HG03039 (cell line): ENCODE measurements around the gene HBG2.
"Not testable (repeated sequence)": the region's sequence is repeated elsewhere in the genome, so short reads cannot be mapped to it uniquely, and the experiment has no call there.

Experiments used
- ATAC-seq: cut with Tn5 transposase; IDR thresholded peaks from one replicate; pipeline ENCODE4 v1.9.1; 2021; ENCODE audit warnings: mild to moderate bottlenecking, moderate library complexity; ENCODE audit not compliant: unreplicated experiment

HBG2 gene

DNA sequence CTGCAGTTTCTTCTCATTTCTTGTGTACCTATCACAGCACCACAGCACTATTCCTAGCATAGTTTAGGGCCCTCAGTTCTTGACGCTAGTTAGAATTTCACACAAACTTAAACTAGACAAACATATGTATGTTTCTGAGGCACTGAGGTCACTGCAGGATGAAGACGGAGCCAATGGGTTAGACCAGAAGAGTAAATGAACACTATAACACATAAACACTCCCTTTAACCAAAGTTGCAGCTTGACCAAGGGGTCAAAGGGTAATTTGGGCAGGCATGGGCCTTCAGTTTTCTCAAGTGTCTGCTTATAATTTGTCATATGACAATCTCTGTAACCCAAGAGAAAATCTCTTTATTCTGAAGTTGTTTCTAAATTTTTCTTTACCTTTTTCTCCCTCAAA, 28.0 kb upstream of the HBG2 start:
- ATAC-seq, result no peak

DNA sequence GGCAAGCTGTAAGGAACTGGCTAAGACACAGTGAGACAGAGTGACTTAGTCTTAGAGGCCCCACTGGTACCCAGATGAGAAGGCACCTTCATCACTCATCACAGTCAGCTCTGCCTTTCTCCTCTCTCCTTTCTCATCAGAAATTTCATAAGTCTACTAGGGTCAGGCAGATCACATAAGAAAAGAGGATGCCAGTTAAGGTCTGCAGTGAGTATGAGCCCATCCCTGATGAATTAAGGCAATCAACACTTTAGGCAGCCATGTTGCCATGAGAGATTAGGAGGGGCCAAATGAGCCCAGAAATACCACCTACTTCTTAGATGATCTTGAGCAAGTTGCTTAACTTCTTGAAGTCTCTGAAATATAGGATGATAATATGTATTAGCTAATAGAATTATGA, 27.0 kb upstream of the HBG2 start:
- ATAC-seq, result no peak

DNA sequence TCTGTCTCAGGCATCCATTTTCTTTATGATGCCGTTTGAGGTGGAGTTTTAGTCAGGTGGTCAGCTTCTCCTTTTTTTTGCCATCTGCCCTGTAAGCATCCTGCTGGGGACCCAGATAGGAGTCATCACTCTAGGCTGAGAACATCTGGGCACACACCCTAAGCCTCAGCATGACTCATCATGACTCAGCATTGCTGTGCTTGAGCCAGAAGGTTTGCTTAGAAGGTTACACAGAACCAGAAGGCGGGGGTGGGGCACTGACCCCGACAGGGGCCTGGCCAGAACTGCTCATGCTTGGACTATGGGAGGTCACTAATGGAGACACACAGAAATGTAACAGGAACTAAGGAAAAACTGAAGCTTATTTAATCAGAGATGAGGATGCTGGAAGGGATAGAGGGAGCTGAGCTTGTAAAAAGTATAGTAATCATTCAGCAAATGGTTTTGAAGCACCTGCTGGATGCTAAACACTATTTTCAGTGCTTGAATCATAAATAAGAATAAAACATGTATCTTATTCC, 26.1 kb upstream of the HBG2 start:
- peak; percentile 95 for ATAC-seq

DNA sequence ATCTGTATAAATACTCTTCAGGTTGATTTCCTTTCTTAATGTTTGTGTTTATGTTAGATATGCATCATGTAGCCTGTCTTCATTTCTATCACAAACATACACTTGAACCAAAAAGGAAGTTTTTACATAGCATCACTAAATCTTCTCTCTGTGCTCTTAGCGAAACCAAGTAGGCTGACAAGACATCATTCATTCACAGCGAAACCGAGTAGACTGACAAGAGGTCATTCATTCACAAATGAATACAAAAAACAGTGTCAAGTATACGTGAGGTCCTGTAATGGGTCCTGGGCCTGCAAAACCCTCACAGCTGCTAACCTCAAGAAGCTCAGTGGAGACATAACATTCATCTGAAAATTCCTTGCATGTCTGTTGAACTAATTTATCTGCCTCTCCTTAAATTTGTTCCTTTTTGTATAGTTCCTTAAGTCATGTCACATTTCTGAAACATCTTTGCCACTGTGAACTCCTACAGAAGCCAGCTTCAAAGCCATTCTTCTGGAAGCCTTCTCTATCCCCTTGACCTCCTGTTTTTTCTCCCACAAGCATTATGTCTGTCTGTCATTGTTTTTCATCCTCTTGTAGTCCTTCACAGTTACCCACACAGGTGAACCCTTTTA, 25.0 kb upstream of the HBG2 start:
- ATAC-seq, result no peak

DNA sequence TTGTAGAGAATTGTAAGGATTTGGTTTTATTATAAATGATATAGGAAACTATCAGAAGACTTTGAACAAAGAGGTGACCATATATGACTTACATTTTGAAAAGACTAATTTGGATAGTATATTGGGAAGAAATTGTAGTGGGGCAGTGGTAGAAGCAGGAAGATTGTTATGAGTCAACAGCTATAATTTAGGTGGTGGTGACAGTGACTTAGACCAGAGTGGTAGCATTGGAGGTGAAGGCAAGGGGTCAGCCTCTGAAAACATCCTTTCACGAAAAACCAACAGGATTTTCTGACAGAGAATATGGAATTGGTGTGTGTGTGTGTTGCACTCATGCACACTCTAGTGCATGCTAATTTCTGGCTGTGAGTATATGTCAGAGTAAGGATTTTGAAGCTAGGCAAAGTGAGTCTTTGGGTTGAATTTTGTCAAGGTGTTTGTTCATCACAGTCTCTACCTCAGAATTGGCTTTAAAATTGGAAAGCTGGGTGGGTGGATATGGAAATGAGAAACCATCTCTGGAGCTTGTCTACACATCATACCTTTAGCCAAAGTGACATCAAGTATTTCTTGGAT, 23.3 kb upstream of the HBG2 start:
- no peak for ATAC-seq

DNA sequence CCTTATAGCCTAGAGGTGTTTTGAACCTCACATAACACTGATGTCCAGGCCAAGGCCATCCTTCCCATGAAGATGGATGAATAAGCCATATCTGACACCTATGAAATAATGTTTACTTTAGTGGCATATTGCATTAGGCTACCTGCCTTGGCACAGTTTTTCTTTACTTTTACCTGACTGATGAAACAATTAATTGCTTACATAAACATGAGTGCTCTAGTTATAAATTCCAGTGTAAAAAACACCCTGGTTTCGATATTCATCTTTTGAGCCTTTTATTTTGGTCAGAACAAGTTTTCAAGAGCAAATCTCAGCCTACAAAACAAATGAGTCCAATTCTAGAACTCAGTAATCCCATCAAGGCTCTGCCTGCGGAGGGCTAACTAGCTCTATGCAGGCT, 22.1 kb upstream of the HBG2 start:
- ATAC-seq, result no peak

DNA sequence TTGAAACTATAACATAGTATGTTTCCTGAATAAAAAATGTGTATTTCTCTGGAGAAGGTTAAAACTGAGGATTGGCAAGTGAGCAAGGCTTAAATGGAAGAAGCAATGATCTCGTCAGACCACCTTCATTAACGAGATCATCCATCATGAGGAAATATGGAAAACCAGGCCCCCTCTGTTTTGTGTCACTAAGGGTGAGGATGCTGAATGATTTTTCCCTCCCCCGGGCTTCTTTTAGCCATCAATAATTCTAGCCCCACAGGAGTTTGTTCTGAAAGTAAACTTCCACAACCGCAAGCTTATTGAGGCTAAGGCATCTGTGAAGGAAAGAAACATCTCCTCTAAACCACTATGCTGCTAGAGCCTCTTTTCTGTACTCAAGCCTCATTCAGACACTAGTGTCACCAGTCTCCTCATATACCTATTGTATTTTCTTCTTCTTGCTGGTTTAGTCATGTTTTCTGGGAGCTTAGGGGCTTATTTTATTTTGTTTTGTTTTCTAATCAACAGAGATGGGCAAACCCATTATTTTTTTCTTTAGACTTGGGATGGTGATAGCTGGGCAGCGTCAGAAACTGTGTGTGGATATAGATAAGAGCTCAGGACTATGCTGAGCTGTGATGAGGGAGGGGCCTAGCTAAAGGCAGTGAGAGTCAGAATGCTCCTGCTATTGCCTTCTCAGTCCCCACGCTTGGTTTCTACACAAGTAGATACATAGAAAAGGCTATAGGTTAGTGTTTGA, 21.0 kb upstream of the HBG2 start:
- ATAC-seq, result no peak

DNA sequence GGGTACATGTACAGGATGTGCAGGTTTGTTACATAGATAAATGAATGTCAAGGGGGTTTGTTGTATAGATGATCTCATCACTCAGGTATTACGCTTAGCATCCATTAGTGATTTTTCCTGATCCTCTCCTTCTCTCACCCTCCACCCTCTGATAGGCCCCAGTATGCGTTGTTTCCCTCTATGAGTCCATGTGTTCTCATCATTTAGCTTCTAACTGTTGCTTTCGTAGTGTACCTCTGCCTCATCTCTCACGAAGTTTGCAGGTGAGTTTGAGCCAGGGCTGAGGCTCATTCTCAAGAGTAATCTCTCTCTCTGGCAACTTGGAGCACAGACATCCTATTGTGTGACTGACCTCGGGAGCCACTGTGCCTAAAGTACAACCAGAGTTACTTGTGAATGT, 19.8 kb upstream of the HBG2 start:
- ATAC-seq, result no peak

DNA sequence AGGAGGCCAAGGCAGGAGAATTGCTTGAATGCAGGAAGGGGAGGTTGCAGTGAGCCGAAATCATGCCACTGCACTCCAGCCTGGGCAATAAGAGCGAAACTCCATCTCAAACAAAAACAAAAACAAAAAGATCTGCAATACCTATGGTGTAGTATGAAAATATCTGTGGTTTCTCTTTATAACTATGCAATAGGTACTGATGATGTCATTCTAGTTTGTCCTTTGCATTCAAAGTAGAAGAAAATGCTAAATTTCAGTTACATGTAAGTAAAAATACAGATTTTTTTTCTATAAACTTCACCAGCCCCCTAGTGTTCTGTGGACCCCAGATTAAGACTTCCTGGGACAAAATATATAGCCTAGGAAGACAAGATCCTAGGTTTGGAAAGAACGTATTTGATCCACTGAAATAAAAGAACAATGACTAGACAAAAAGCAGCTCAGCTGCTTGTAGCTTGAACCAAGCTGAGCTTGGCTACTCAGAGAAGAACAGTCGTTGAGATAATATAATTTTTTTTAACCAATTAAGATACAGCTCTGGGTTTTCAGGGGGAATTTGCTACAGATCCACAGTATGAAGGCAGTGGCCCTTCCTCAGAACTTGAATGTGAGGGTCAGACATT, 17.9 kb upstream of the HBG2 start:
- ATAC-seq, result no peak

DNA sequence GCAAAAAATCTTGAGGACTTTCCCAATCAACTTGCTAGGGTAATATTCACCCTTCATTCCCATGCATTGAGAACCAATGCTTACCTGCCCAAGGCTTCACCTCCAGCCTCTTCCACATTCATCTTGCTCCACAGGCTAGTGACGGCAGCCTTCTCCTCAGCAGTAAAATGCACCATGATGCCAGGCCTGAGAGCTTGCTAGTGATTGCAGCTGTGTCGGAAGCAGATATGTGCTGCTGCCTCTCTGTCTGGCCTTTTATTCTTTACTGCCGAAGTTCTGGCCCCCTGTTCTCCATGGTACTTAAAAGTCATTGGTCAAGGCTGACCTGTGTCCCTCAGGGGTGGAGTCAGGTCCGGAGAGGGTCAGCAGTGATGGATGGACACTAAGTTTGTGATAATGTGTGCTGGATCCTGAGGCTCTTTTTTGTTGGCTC, 15.2 kb upstream of the HBG2 start, which contains the start of gene HBE1:
Gene HBE1 (minus strand): TSS at position 231 of the 433 bp plus-strand sequence. CDS start 55 bp downstream, at position 176.
- no peak for ATAC-seq

DNA sequence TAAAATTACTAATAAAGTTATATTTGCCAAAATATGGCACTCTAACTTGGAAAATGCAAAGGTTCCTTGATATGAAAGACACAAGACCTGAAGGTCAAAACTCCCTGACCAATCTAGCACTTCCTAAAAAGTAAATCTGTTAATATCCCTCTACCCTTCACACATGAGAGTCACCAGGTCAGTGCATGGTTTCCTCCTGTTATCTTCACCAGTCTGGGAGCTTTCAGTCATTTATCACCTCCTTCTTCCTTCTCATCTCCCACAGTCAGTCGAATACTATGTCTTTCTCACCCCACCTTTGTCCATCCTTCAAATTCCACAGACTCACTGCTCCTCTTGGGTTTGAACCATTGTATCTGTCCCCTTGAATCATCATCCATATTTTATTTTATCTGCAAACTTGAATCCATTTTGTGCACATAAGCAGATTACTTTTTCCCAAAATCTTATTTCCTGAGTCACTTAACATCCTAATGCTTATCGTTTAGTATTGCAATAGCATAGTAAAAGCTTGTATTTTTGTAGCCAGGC, 12.5 kb upstream of the HBG2 start:
- ATAC-seq, result no peak

DNA sequence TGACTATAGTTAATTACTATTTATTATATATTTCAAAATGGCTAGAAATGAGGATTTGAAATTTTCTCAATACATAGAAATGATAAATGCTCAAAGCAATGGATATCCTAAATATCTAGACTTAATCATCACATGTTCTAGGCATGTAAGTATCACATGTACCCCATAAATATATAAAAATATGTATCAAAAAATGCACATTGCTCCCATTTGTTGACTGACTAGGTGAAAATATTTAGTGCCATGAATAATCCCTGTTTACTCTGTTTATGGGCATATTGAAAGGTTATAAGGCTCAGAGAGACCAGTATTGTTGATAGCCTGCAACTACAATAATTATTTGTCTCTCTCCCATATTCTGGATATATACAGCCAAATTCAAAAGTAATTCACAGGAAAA, 12.0 kb upstream of the HBG2 start:
- ATAC-seq, result no peak

DNA sequence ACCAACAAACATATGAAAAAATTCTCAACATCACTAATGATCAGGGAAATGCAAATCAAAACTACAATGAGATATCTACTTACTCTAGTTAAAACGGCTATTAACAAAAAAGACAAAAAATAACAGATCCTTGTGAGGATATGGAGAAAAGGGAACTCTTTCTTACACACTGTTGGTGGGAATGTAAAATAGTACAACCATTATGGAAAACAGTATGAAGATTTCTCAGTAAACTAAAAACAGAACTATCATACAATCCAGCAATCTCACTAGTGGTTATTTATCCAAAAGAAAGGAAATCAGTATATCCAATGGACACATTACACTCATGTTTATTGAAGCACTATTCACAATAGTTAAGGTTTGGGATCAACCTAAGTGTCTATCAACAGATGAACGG, 11.3 kb upstream of the HBG2 start:
- no peak for ATAC-seq

DNA sequence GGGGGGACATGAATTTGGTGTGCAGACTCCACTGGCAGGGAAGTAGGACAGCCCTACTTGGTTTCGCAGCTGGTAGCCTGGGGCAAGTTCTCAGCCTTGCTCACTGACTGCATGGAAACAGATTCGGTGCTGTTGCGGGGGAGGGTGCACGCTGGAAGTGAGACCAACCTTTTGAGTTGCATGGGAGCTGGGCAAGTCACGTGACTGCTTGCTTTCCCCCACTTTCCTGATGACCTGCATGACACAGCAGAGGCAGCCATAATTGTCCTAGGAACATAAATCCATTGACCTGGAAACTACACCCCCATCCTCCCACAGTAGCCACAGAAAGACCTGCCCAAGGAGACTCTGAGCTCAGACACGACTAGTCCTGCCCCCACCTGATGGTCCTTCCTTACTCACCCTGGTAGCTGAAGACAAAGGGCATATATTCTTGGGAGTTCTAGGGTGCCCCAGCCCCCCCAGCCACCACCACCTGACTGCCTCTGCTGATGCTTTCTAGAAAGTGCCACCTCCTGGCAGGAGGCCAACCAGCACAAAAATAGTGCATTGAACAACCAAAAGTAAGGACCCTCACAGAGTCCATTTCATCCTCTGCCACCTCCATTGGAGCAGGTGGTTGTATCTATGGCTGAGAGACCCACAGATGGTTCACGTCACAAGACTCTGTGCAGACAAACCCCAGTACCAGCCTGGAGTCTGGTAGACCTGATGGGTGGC, 4.1 kb upstream of the HBG2 start:
- ATAC-seq, result no peak

DNA sequence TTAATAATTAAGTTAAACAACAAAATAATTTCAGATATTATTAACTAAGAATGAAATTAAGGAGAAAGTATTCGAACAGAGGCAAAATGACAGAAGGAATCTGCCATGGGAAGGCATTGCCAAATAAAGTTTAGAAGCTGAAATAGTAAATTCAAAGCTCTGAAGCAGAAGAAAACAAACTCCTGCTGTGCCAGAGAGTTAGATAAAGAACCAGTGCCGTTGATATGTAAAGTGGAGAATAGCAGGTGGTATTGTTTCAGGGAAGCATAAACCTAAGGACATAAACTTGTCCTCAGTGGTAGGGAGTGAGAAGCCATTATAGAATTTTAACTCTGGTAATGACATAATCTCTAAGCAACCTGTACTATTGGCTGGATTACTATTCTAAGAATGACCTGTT, 2.7 kb upstream of the HBG2 start:
- no peak for ATAC-seq

DNA sequence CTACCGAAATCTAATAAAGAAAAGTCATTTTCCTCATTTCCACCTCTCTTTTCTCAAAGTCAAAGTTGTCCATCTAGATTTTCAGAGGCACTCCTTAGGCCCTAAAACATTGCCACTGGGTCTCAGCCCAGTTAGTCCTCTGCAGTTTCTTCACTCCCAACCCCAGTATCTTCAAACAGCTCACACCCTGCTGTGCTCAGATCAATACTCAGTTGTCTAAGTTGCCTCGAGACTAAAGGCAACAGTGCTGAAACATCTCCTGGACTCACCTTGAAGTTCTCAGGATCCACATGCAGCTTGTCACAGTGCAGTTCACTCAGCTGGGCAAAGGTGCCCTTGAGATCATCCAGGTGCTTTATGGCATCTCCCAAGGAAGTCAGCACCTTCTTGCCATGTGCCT, 558 bp downstream of the HBG2 start:
- not testable (repeated sequence) for ATAC-seq

DNA sequence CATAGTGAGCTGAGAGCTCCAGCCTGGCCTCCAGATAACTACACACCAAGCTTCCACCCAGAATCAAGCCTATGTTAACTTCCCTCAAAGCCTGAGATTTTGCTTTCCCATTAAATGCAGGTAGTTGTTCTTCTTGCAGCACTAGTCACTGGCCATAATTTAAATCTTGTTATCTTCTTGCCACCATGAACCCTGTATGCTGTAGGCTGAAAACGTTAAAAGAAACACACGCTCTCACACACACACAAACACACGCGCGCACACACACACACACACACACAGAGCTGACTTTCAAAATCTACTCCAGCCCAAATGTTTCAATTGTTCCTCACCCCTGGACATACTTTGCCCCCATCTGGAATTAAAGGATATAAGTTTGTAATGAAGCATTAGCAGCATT, 1.1 kb downstream of the HBG2 start:
- not testable (repeated sequence) for ATAC-seq

DNA sequence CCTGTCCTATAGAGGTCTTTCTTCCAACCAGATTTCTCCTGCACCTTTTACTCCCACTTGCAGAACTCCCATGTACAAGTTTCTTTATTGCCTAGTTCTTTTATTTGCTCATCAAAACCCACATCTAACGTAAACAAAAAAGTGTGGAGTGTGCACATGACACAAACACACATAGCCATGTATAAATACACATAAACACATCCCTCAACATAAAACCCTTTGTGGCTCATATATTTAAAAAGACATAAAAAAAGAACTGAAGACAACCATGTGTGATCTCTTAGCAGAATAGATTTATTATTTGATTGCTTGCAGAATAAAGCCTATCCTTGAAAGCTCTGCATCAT, 1.7 kb downstream of the HBG2 start:
- no peak for ATAC-seq

DNA sequence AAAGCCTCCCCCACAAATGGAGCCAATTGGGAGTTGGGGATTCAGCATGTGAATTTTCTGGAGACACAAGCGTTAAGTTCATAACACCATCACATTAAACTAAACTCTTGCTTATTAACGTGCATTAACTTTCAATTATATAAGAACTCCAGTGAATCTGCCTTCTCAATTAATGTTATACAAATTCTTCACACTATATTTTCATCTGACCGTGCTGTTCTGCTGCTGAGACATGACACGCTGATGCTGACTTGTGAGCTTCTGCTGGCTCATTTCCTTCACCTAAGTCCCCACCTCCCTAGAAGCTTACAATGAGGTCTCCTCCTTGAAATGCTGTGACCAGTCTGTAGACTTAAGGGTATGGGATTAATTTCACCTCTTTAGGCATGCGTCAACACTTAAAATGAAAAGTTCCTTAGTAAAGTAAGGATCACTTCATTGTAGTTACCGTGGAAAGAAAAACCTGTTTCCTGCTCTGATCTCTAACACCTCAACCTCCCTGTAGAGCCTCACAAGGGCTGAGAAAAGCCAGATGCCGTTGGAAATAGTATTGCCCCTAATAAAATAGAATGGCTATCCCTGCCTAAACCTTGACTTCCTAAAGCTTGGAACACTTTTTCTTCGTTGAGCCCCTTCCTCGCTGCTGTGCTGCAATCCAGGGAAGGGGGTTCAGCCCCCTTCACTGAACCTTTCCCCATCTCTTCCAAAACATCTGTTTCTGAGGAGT, 2.2 kb downstream of the HBG2 start:
- no peak for ATAC-seq

DNA sequence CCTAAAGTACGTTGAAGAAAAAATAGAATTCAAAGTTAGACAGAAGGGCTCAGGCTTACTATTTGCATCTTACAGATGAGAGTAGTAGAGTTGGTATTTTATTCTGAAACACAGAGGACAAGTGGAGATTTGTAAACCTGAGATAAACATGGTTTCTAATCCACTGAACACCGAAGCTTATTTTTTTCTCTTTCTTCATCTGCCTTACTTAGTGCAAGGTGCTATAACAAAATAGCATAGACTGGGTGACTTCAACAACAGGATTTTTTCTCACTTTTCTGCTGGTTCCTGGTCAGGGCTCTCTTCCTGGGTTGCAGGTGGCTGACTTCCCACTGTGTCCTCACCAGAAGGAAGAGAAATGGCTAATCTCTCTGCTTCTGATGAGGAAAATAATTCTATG, 2.8 kb downstream of the HBG2 start:
- ATAC-seq, result no peak
